ENCODE results near the gene WDPCP. TPM values are rescaled to one million over a fixed set of nuclear protein-coding genes. Genes with fewer than 3 reads are reported as not detected.

WDPCP gene
- total and polyA plus RNA-seq, 7 donors = 0.60 to 35.5 (median 14.0) TPM

- DNase-seq = no peak
- H3K4me1 ChIP-seq = no peaks in the 10 kb centered on the region
- no peaks in the 10 kb centered on the region for H3K36me3 ChIP-seq
- no peaks in the 10 kb centered on the region for H3K27me3 ChIP-seq
- H3K9me3 ChIP-seq = no peaks in the 10 kb centered on the region
- intact Hi-C loops (cut with DNase I) = no loop called here
- no peak overlapping the region for H3K4me3 ChIP-seq
- no peak for TF ChIP-seq CTCF (IDR thresholded peaks at IDR 0.05)
- TF ChIP-seq POLR2A (IDR thresholded peaks at IDR 0.05) = no peak
- no peak for TF ChIP-seq EP300 (IDR thresholded peaks at IDR 0.05)
- TF ChIP-seq POLR2AphosphoS5 (IDR thresholded peaks at IDR 0.05) = no peak
- no peak overlapping the region for H3K27ac ChIP-seq
- 89 to 93% methylated on average over 7 of the region's 7 CpGs for WGBS, 2 donors
Measured at GRCh38 chr2:63494100-63494499, 94.2 kb downstream of the WDPCP start.

- intact Hi-C loops (cut with DNase I) = no loop called here
- H3K4me3 ChIP-seq = no peak overlapping the region
- no peaks in the 10 kb centered on the region for H3K9me3 ChIP-seq
- no peaks in the 10 kb centered on the region for H3K4me1 ChIP-seq
- no peak for DNase-seq
- no peak overlapping the region for H3K27ac ChIP-seq
- WGBS, 2 donors = 79 to 82% methylated on average over 2 of the region's 2 CpGs
- peak in 1 of 4 experiments; percentile 42 for TF ChIP-seq CTCF (IDR thresholded peaks at IDR 0.05)
- TF ChIP-seq EP300 (IDR thresholded peaks at IDR 0.05) = no peak
- H3K27me3 ChIP-seq = no peaks in the 10 kb centered on the region
- peaks cover 0 to 14% (median 0%) of the 10 kb centered on the region in 4 donors for H3K36me3 ChIP-seq
Measured at GRCh38 chr2:63488118-63488713, 100.1 kb downstream of the WDPCP start.

- WGBS, 2 donors = 63 to 67% methylated on average over 2 of the region's 2 CpGs
- intact Hi-C loops (cut with DNase I) = no loop called here
Measured at GRCh38 chr2:63486861-63487290, 101.4 kb downstream of the WDPCP start.

GRCh38 chr2:63484901-63485300, 103.4 kb downstream of the WDPCP start:
- 83 to 91% methylated on average over 6 of the region's 6 CpGs for WGBS, 2 donors
- Histone ChIP-seq H3K4me3 (no peak overlapping the region), H3K9me3 (no peaks in the 10 kb centered on the region), H3K27me3 (no peaks in the 10 kb centered on the region), H3K27ac (no peak overlapping the region), H3K4me1 (no peaks in the 10 kb centered on the region), H3K36me3 (peaks cover 0 to 18% (median 0%) of the 10 kb centered on the region in 4 donors)
- DNase-seq = no peak
- TF ChIP-seq EP300 (IDR thresholded peaks at IDR 0.05) (no peak), POLR2AphosphoS5 (IDR thresholded peaks at IDR 0.05) (no peak), CTCF (IDR thresholded peaks at IDR 0.05) (no peak), POLR2A (IDR thresholded peaks at IDR 0.05) (no peak)
- intact Hi-C loops (cut with DNase I) = no loop called here

More at GRCh38 chr2:63486861-63487290, 101.4 kb downstream of the WDPCP start:
- Histone ChIP-seq H3K9me3 (no peaks in the 10 kb centered on the region), H3K4me1 (no peaks in the 10 kb centered on the region), H3K27me3 (no peaks in the 10 kb centered on the region), H3K27ac (no peak overlapping the region), H3K36me3 (peaks cover 0 to 14% (median 0%) of the 10 kb centered on the region in 4 donors), H3K4me3 (no peak overlapping the region)
- TF ChIP-seq POLR2AphosphoS5 (IDR thresholded peaks at IDR 0.05) (no peak), EP300 (IDR thresholded peaks at IDR 0.05) (no peak), POLR2A (IDR thresholded peaks at IDR 0.05) (no peak), CTCF (IDR thresholded peaks at IDR 0.05) (no peak)
- DNase-seq = no peak

- WGBS, 2 donors = 86 to 92% methylated on average over 2 of the region's 2 CpGs
- no peak for TF ChIP-seq EP300 (IDR thresholded peaks at IDR 0.05)
- TF ChIP-seq POLR2AphosphoS5 (IDR thresholded peaks at IDR 0.05) = no peak
- no peak for TF ChIP-seq CTCF (IDR thresholded peaks at IDR 0.05)
- TF ChIP-seq POLR2A (IDR thresholded peaks at IDR 0.05) = no peak
- H3K4me3 ChIP-seq = no peak overlapping the region
- DNase-seq = no peak
- no peaks in the 10 kb centered on the region for H3K4me1 ChIP-seq
- no peaks in the 10 kb centered on the region for H3K9me3 ChIP-seq
- H3K27ac ChIP-seq = no peak overlapping the region
- intact Hi-C loops (cut with DNase I) = no loop called here
- H3K27me3 ChIP-seq = no peaks in the 10 kb centered on the region
- peaks cover 0 to 18% (median 0%) of the 10 kb centered on the region in 4 donors for H3K36me3 ChIP-seq
Measured at GRCh38 chr2:63484481-63484880, 103.8 kb downstream of the WDPCP start.
